Karpas-422 (cell line): Measurements from ENCODE around the gene ANAPC5. TPM values are rescaled to one million over a fixed set of nuclear protein-coding genes. Genes with fewer than 3 reads are reported as not detected.

Experiments used
- DNase-seq: peaks from one replicate; pipeline ENCODE4 v3.0.0-alpha.2; 2015
- H2AFZ ChIP-seq: fragments of 200-600 bp; sonication (generic); 2 replicates; pipeline ENCODE4 v1.6.1; 2014; ENCODE audit warnings: antibody characterized with exemption, low read length, mixed read lengths
- H3K27ac ChIP-seq: fragments of 200-600 bp; sonication (generic); 2 replicates; pipeline ENCODE4 v1.5.1; 2014; ENCODE audit warnings: mild to moderate bottlenecking, low read length, moderate library complexity
- H3K27me3 ChIP-seq: fragments of 200-600 bp; sonication (generic); 2 replicates; pipeline ENCODE4 v1.6.1; 2014; ENCODE audit warnings: low read length, mixed read lengths
- H3K36me3 ChIP-seq: fragments of 200-600 bp; sonication (generic); 2 replicates; pipeline ENCODE4 v1.6.1; 2014; ENCODE audit warnings: low read length, mixed read lengths; ENCODE audit not compliant: insufficient read depth
- H3K4me1 ChIP-seq: fragments of 200-600 bp; sonication (generic); 2 replicates; pipeline ENCODE4 v1.6.1; 2014; ENCODE audit warnings: mild to moderate bottlenecking, low read length, mixed read lengths
- H3K4me2 ChIP-seq: fragments of 200-600 bp; sonication (generic); 2 replicates; pipeline ENCODE4 v1.6.1; 2014; ENCODE audit warnings: low read length, low read depth, mild to moderate bottlenecking; ENCODE audit not compliant: poor library complexity, severe bottlenecking
- H3K4me3 ChIP-seq: fragments of 200-600 bp; sonication (generic); 2 replicates; pipeline ENCODE4 v1.5.1; 2014; ENCODE audit warnings: mild to moderate bottlenecking, antibody characterized with exemption, low read length, mixed read lengths
- H3K79me2 ChIP-seq: fragments of 200-600 bp; sonication (generic); 2 replicates; pipeline ENCODE4 v1.6.1; 2014; ENCODE audit warnings: mild to moderate bottlenecking, low read length, mixed read lengths
- H3K9ac ChIP-seq: fragments of 200-600 bp; sonication (generic); 2 replicates; pipeline ENCODE4 v1.6.0; 2014; ENCODE audit warnings: low read length
- H3K9me2 ChIP-seq: fragments of 200-600 bp; sonication (generic), shearing (Covaris generic); replicated peaks from 2 replicates; pipeline ENCODE4 v1.6.0; 2014; ENCODE audit warnings: mild to moderate bottlenecking, low read length, moderate library complexity; ENCODE audit not compliant: insufficient read depth
- H3K9me3 ChIP-seq: fragments of 300-700, 200-600 bp; sonication (generic); 2 replicates; pipeline ENCODE4 v1.6.1; 2014; ENCODE audit warnings: low read length, mixed read lengths
- H4K20me1 ChIP-seq: fragments of 200-600 bp; sonication (generic); 2 replicates; pipeline ENCODE4 v1.6.1; 2014; ENCODE audit warnings: mild to moderate bottlenecking, antibody characterized with exemption, low read length, low read depth; ENCODE audit not compliant: insufficient read depth
- total RNA-seq: library from RNA; depleted of rRNA; stranded (reverse); fragments of >200 nt; shearing (Covaris generic); gene quantifications from 2 replicates; pipeline ENCODE4 v1.2.3, GENCODE V29; 2014; ENCODE audit warnings: low replicate concordance; rRNA removed

The ANAPC5 gene, protein sequence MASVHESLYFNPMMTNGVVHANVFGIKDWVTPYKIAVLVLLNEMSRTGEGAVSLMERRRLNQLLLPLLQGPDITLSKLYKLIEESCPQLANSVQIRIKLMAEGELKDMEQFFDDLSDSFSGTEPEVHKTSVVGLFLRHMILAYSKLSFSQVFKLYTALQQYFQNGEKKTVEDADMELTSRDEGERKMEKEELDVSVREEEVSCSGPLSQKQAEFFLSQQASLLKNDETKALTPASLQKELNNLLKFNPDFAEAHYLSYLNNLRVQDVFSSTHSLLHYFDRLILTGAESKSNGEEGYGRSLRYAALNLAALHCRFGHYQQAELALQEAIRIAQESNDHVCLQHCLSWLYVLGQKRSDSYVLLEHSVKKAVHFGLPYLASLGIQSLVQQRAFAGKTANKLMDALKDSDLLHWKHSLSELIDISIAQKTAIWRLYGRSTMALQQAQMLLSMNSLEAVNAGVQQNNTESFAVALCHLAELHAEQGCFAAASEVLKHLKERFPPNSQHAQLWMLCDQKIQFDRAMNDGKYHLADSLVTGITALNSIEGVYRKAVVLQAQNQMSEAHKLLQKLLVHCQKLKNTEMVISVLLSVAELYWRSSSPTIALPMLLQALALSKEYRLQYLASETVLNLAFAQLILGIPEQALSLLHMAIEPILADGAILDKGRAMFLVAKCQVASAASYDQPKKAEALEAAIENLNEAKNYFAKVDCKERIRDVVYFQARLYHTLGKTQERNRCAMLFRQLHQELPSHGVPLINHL
- total RNA-seq, result 173 and 181 TPM in 2 replicates

GRCh38 chr12:121351820-121352681 is at the start of gene ANAPC5:
Gene ANAPC5, minus strand, starts transcription at chr12:121352411. Its CDS starts 71 bp downstream, at chr12:121352340.
- Histone ChIP-seq H3K79me2 (peaks cover 41% of the 10 kb centered on the region), H2AFZ (peak within 1 kb of the TSS; percentile 79), H4K20me1 (no peaks in the 10 kb centered on the region), H3K9me2 (no peaks in the 10 kb centered on the region), H3K4me2 (peak within 1 kb of the TSS; percentile 88), H3K4me3 (peak within 1 kb of the TSS; percentile 100), H3K27me3 (no peaks in the 10 kb centered on the region), H3K27ac (peak within 1 kb of the TSS; percentile 56), H3K9me3 (no peaks in the 10 kb centered on the region), H3K36me3 (no peaks in the 10 kb centered on the region), H3K4me1 (peaks cover 27% of the 10 kb centered on the region), H3K9ac (peak within 1 kb of the TSS; percentile 93)
- DNase-seq, result peak; percentile 98

DNA sequence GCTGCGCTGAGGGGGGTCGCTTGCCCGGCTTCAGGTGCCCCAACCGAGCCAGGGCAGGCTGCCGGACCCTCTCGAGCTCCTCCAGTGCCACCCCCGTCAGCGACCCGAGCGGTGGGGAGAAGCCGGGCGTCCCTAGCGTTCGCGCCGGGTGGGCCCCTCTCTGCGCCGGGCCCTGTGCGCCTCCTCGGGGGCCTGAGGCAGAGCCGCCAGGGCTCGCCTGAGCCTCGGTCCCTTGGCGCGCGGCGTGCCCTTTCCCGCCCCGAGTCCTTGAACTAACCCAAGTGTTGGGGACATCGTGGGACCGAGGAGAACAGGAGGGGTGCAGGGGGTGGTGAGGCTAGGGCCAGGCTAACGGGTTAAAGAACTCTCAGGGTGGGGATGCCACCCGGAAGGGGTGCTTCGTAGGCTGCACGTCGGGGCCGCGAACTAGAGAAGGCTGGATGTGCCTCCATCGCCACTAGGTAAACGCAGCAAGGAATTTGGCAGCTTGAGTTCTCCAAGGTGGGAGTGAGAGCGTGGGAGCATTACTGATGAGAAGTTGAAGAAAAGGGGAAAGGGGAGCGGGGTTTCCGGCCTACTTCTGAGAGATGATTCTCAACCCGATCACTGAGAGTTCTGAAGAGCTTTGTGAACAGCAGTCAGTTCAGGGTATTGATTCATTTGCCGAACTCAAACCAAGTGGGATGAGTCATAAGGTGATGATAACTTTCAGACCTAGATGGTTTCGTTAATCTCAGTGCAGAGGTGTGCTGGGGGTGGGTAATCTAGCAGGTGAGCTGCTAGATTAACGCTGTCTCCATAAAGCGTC is 48.3 kb upstream of the ANAPC5 start:
- peak overlapping the region; percentile 28; the same call in 1 of the 2 replicates for H2AFZ ChIP-seq
- peak overlapping the region; percentile 95 for H3K9ac ChIP-seq
- peak overlapping the region; percentile 56 for H3K27ac ChIP-seq
- H3K27me3 ChIP-seq, result no peaks in the 10 kb centered on the region
- peaks cover 54% of the 10 kb centered on the region for H3K79me2 ChIP-seq
- peaks cover 13% of the 10 kb centered on the region; the same call in 1 of the 2 replicates for H3K36me3 ChIP-seq
- peak overlapping the region; percentile 98 for H3K4me3 ChIP-seq
- no peaks in the 10 kb centered on the region for H3K9me2 ChIP-seq
- H4K20me1 ChIP-seq, result no peaks in the 10 kb centered on the region; the same call in 1 of the 2 replicates
- peak overlapping the region; percentile 82 for H3K4me2 ChIP-seq
- H3K4me1 ChIP-seq, result peaks cover 26% of the 10 kb centered on the region
- peak; percentile 73 for DNase-seq
- H3K9me3 ChIP-seq, result no peaks in the 10 kb centered on the region

GRCh38 chr12:121399391-121400331 is 47.5 kb upstream of the ANAPC5 start, which contains the start of gene RNF34:
Gene RNF34, plus strand, starts transcription at chr12:121400118. Its CDS starts 95 bp downstream, at chr12:121400213.
- peaks cover 46% of the 10 kb centered on the region for H3K79me2 ChIP-seq
- H3K9me3 ChIP-seq, result no peaks in the 10 kb centered on the region
- DNase-seq, result peak; percentile 99

GRCh38 chr12:121398355-121398754 is 46.1 kb upstream of the ANAPC5 start:
- H3K4me2 ChIP-seq, result peak overlapping the region; percentile 86
- H3K4me3 ChIP-seq, result peak overlapping the region; percentile 98
- no peaks in the 10 kb centered on the region for H3K9me3 ChIP-seq
- no peaks in the 10 kb centered on the region for H3K9me2 ChIP-seq
- peaks cover 33% of the 10 kb centered on the region for H3K79me2 ChIP-seq
- peaks cover 1% of the 10 kb centered on the region; the same call in 1 of the 2 replicates for H3K36me3 ChIP-seq
- no peak overlapping the region for H2AFZ ChIP-seq
- no peaks in the 10 kb centered on the region for H3K27me3 ChIP-seq
- peaks cover 26% of the 10 kb centered on the region for H3K4me1 ChIP-seq
- no peak for DNase-seq
- no peaks in the 10 kb centered on the region; the same call in 1 of the 2 replicates for H4K20me1 ChIP-seq
- H3K27ac ChIP-seq, result no peak overlapping the region
- peak overlapping the region; percentile 72; the same call in 1 of the 2 replicates for H3K9ac ChIP-seq

More at GRCh38 chr12:121399391-121400331, 47.5 kb upstream of the ANAPC5 start, which contains the start of gene RNF34:
- Histone ChIP-seq H3K4me2 (peak within 1 kb of the TSS; percentile 86), H3K27ac (peak within 1 kb of the TSS; percentile 56), H3K36me3 (peaks cover 8% of the 10 kb centered on the region; the same call in 1 of the 2 replicates), H3K9me2 (no peaks in the 10 kb centered on the region), H3K4me1 (peaks cover 26% of the 10 kb centered on the region), H3K9ac (peak within 1 kb of the TSS; percentile 95), H3K27me3 (no peaks in the 10 kb centered on the region), H3K4me3 (peak within 1 kb of the TSS; percentile 98), H2AFZ (peak within 1 kb of the TSS; percentile 28; the same call in 1 of the 2 replicates), H4K20me1 (no peaks in the 10 kb centered on the region; the same call in 1 of the 2 replicates)

GRCh38 chr12:121397521-121397920 is 45.3 kb upstream of the ANAPC5 start:
- Histone ChIP-seq H3K9me2 (no peaks in the 10 kb centered on the region), H3K27ac (no peak overlapping the region), H3K36me3 (no peaks in the 10 kb centered on the region; the same call in 1 of the 2 replicates), H3K4me3 (no peak overlapping the region), H3K9me3 (no peaks in the 10 kb centered on the region), H3K4me1 (peaks cover 26% of the 10 kb centered on the region), H3K4me2 (no peak overlapping the region), H4K20me1 (no peaks in the 10 kb centered on the region; the same call in 1 of the 2 replicates), H3K9ac (no peak overlapping the region), H3K79me2 (peaks cover 25% of the 10 kb centered on the region), H2AFZ (no peak overlapping the region), H3K27me3 (no peaks in the 10 kb centered on the region)
- DNase-seq, result no peak

GRCh38 chr12:121392325-121392716 is 40.1 kb upstream of the ANAPC5 start:
- H3K9me2 ChIP-seq, result no peaks in the 10 kb centered on the region
- no peaks in the 10 kb centered on the region for H3K36me3 ChIP-seq
- no peak for DNase-seq
- no peaks in the 10 kb centered on the region for H4K20me1 ChIP-seq
- H3K9me3 ChIP-seq, result no peaks in the 10 kb centered on the region
- H3K27ac ChIP-seq, result no peak overlapping the region
- no peak overlapping the region for H3K9ac ChIP-seq
- H2AFZ ChIP-seq, result no peak overlapping the region
- H3K27me3 ChIP-seq, result no peaks in the 10 kb centered on the region
- no peaks in the 10 kb centered on the region for H3K79me2 ChIP-seq
- H3K4me1 ChIP-seq, result no peaks in the 10 kb centered on the region
- H3K4me3 ChIP-seq, result no peak overlapping the region
- no peak overlapping the region for H3K4me2 ChIP-seq
